ENCODE measurements around the gene CACNA2D1. TPM values are rescaled to one million over a fixed set of nuclear protein-coding genes. Genes with fewer than 3 reads are reported as not detected.

Gene CACNA2D1
- total RNA-seq, 4 donors from 2014 or later: 29.8 to 47.6 (median 36.6) TPM

DNA sequence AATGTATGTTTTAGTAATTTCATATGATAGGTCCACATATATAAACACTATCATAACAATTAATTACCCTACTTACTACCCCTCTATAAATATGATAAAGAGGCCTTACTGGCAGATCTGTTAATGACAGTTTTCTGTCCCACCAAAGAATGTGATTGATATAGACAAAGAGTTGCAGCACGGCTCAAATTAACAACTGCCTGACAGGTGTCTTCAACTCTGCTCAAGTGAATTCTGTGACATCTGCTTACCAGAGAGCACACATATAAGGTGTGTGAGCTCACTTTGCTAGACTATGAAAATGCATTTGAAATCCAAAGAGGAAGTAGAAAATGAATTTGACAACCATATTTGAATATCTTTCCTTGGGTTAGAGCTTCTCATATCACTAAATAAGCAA is 36.6 kb downstream of the CACNA2D1 start:
- 89 to 100% methylated on average over 1 of the region's 1 CpG for WGBS, 2 donors (ENCODE audit: low coverage in 1 of 2)
- no peaks in the 10 kb centered on the region for H3K9me3 ChIP-seq
- no peak overlapping the region for H3K4me3 ChIP-seq
- no peak for ATAC-seq
- no peaks in the 10 kb centered on the region for H3K27me3 ChIP-seq
- TF ChIP-seq POLR2AphosphoS5 (IDR thresholded peaks at IDR 0.05) (no peak), EP300 (IDR thresholded peaks at IDR 0.05) (no peak), POLR2A (IDR thresholded peaks at IDR 0.05) (no peak)
- TF ChIP-seq, protein P1, sequence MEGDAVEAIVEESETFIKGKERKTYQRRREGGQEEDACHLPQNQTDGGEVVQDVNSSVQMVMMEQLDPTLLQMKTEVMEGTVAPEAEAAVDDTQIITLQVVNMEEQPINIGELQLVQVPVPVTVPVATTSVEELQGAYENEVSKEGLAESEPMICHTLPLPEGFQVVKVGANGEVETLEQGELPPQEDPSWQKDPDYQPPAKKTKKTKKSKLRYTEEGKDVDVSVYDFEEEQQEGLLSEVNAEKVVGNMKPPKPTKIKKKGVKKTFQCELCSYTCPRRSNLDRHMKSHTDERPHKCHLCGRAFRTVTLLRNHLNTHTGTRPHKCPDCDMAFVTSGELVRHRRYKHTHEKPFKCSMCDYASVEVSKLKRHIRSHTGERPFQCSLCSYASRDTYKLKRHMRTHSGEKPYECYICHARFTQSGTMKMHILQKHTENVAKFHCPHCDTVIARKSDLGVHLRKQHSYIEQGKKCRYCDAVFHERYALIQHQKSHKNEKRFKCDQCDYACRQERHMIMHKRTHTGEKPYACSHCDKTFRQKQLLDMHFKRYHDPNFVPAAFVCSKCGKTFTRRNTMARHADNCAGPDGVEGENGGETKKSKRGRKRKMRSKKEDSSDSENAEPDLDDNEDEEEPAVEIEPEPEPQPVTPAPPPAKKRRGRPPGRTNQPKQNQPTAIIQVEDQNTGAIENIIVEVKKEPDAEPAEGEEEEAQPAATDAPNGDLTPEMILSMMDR (IDR thresholded peaks at IDR 0.05): no peak
- H3K27ac ChIP-seq: no peak overlapping the region
- H3K4me1 ChIP-seq: peaks cover 0 to 8% (median 0%) of the 10 kb centered on the region in 3 donors
- H3K36me3 ChIP-seq: no peaks in the 10 kb centered on the region

DNA sequence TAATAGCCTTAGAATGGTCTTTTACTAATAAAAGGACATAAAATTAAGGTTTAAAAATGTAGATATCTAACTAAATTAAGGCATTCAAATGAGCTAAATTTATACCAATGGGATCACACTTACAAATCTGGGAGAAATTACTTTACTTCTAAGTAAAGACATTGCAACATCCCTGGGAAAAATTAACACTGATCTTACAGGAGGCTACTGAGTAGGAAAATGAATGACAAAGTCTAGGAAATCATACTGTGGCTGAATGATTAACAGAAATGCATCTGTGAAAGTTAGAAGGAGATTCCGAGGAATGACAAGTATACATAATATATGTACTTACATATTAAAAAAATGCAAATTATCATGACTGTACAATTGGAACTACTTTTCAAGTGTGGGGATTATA is 38.3 kb downstream of the CACNA2D1 start:
- no peak for ATAC-seq
- H3K4me1 ChIP-seq: peaks cover 0 to 6% (median 0%) of the 10 kb centered on the region in 3 donors
- 92 to 100% methylated on average over 1 of the region's 1 CpG for WGBS, 2 donors (ENCODE audit: low coverage in 1 of 2)

DNA sequence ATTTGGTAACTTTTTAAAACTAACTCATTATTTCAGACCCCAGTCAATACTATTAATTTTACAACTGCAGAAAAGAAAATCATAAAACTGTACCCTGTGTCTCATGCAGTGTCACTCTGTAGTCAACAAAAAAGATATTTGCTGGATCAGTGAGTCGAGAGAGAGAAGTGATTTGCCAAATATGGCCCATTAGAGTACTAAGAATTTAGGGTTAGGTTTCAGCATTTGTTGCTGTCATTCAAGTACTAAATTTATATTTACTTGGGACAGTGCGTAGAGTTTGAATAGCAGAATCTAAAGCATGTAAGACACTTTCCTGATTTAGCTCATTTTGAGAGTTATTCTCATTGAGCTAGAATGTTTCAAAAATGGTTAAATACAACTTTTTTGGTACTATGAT is 38.9 kb downstream of the CACNA2D1 start:
- Histone ChIP-seq H3K9me3 (no peaks in the 10 kb centered on the region), H3K4me1 (no peaks in the 10 kb centered on the region), H3K27me3 (no peaks in the 10 kb centered on the region), H3K4me3 (no peak overlapping the region), H3K36me3 (no peaks in the 10 kb centered on the region), H3K27ac (no peak overlapping the region)
- ATAC-seq: no peak
- WGBS, 2 donors (ENCODE audit: low coverage in 1 of 2): 68 to 79% methylated on average over 2 of the region's 2 CpGs
- TF ChIP-seq, protein P1 (IDR thresholded peaks at IDR 0.05): no peak
- TF ChIP-seq EP300 (IDR thresholded peaks at IDR 0.05) (no peak), POLR2AphosphoS5 (IDR thresholded peaks at IDR 0.05) (no peak), POLR2A (IDR thresholded peaks at IDR 0.05) (no peak)

More for the DNA sequence above, 38.3 kb downstream of the CACNA2D1 start:
- no peaks in the 10 kb centered on the region for H3K27me3 ChIP-seq
- H3K9me3 ChIP-seq: no peaks in the 10 kb centered on the region
- TF ChIP-seq EP300 (IDR thresholded peaks at IDR 0.05): no peak
- TF ChIP-seq, protein P1 (IDR thresholded peaks at IDR 0.05): no peak
- TF ChIP-seq POLR2AphosphoS5 (IDR thresholded peaks at IDR 0.05): no peak
- TF ChIP-seq POLR2A (IDR thresholded peaks at IDR 0.05): no peak
- H3K36me3 ChIP-seq: no peaks in the 10 kb centered on the region
- no peak overlapping the region for H3K4me3 ChIP-seq
- H3K27ac ChIP-seq: no peak overlapping the region

DNA sequence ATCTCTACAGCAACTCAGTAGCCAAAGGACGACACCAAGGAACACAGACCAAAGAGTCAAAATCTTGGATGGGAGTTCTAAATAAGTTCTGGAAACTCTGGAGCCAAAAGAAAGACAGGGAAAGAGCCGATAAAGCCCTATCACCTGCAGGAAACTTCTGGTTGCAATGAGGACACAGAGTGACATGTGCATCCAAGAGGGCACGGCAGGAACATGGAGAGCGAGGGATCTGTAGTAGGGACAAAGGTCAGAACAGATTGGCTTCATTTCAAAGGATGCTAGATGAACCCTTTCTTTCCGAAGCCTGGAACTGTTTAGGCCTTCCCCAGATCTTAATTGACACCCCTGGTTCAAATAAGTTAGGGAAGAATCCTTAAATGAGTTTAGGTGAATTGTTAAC is 39.5 kb downstream of the CACNA2D1 start:
- H3K9me3 ChIP-seq: no peaks in the 10 kb centered on the region
- no peaks in the 10 kb centered on the region for H3K36me3 ChIP-seq
- 70 to 78% methylated on average over 5 of the region's 5 CpGs for WGBS, 2 donors (ENCODE audit: low coverage in 1 of 2)
- no peaks in the 10 kb centered on the region for H3K4me1 ChIP-seq
- no peak overlapping the region for H3K27ac ChIP-seq
- H3K4me3 ChIP-seq: no peak overlapping the region
- ATAC-seq: no peak
- no peak for TF ChIP-seq POLR2AphosphoS5 (IDR thresholded peaks at IDR 0.05)
- TF ChIP-seq, protein P1 (IDR thresholded peaks at IDR 0.05): no peak
- no peak for TF ChIP-seq EP300 (IDR thresholded peaks at IDR 0.05)
- TF ChIP-seq POLR2A (IDR thresholded peaks at IDR 0.05): no peak
- no peaks in the 10 kb centered on the region for H3K27me3 ChIP-seq

DNA sequence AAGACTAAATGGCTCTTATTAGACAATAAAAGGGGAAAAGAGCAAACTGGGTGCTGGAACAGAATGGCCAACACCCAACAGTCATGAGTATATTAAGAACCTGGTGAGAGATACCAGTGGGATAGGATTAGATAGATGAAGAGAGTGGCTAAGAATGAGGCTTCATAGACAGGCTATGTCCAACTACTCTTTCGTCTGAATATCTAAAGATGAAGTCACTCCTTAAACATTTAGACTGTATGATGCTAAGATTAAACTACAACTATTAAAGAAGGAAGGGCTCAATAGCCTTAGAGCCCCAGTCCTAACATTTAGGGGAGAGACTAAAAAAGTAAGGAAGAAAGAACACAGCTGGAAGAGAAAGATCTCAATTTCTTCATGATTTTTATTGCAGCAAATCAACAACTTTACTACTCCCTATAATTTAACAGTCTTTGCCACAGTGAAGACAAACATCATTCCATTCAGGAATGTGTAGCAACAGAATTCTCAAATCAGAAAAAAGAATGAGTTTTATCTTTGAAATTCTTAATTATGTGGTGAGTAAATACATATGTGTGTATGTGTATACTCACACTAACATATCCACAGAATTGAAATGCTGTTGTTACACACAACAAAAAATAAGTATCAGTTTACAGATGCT is 45.6 kb downstream of the CACNA2D1 start:
- ATAC-seq: no peak
- Histone ChIP-seq H3K4me3 (no peak overlapping the region), H3K4me1 (no peaks in the 10 kb centered on the region), H3K27ac (no peak overlapping the region), H3K36me3 (no peaks in the 10 kb centered on the region), H3K27me3 (no peaks in the 10 kb centered on the region), H3K9me3 (no peaks in the 10 kb centered on the region)
- WGBS, 2 donors (ENCODE audit: low coverage in 1 of 2): 40 to 55% methylated on average over 1 of the region's 1 CpG
- TF ChIP-seq, protein P1 (IDR thresholded peaks at IDR 0.05): no peak
- TF ChIP-seq EP300 (IDR thresholded peaks at IDR 0.05) (no peak), POLR2A (IDR thresholded peaks at IDR 0.05) (no peak), POLR2AphosphoS5 (IDR thresholded peaks at IDR 0.05) (no peak)
